ENCODE measurements around the gene TBX3. TPM values are rescaled to one million over a fixed set of nuclear protein-coding genes. Genes with fewer than 3 reads are reported as not detected.
A peak's percentile ranks its signal among the peaks of the same experiment; 100 is the strongest.

The TBX3 gene
- polyA plus RNA-seq, 1 donor from 2014 or later, result not detected

- Histone ChIP-seq H3F3A (ENCODE audit: insufficient read depth, low read length, poor library complexity, severe bottlenecking) (no peaks in the 10 kb centered on the region), H3K9me2 (ENCODE audit: insufficient read depth, low read length) (no peaks in the 10 kb centered on the region), H3K9me3 (ENCODE audit: low read length) (no peaks in the 10 kb centered on the region), H3K4me3 (ENCODE audit: low read length) (no peak overlapping the region), H3K36me3 (ENCODE audit: insufficient read depth, low read length) (no peaks in the 10 kb centered on the region), H3K4me2 (ENCODE audit: low read length) (no peak overlapping the region), H3K9ac (ENCODE audit: low read length) (no peak overlapping the region), H2AFZ (ENCODE audit: low read depth, low read length) (no peak overlapping the region), H3K79me2 (replicated peaks; ENCODE audit: insufficient read depth, low read length) (no peaks in the 10 kb centered on the region), H4K20me1 (ENCODE audit: insufficient read depth) (no peaks in the 10 kb centered on the region), H3K27me3 (ENCODE audit: insufficient read depth, low read depth, low read length) (peaks cover 100% of the 10 kb centered on the region), H3K27ac (ENCODE audit: low read length) (no peak overlapping the region)
- TF ChIP-seq TAF1 (IDR thresholded peaks at IDR 0.05; ENCODE audit: low read depth), result no peak
- no peak for TF ChIP-seq EZH2 (IDR thresholded peaks at IDR 0.05; ENCODE audit: borderline replicate concordance, insufficient read depth, low read length, poor library complexity, severe bottlenecking)
Measured at GRCh38 chr12:114698566-114699163, 14.7 kb upstream of the TBX3 start.

- Histone ChIP-seq H4K20me1 (ENCODE audit: insufficient read depth) (no peaks in the 10 kb centered on the region), H3K27me3 (ENCODE audit: insufficient read depth, low read depth, low read length) (peaks cover 100% of the 10 kb centered on the region), H3K4me2 (ENCODE audit: low read length) (no peak overlapping the region), H3F3A (ENCODE audit: insufficient read depth, low read length, poor library complexity, severe bottlenecking) (no peaks in the 10 kb centered on the region), H3K9ac (ENCODE audit: low read length) (no peak overlapping the region), H3K27ac (ENCODE audit: low read length) (no peak overlapping the region), H3K9me2 (ENCODE audit: insufficient read depth, low read length) (no peaks in the 10 kb centered on the region), H3K36me3 (ENCODE audit: insufficient read depth, low read length) (no peaks in the 10 kb centered on the region), H2AFZ (ENCODE audit: low read depth, low read length) (no peak overlapping the region), H3K9me3 (ENCODE audit: low read length) (no peaks in the 10 kb centered on the region), H3K79me2 (replicated peaks; ENCODE audit: insufficient read depth, low read length) (no peaks in the 10 kb centered on the region), H3K4me3 (ENCODE audit: low read length) (no peak overlapping the region)
- TF ChIP-seq EZH2 (IDR thresholded peaks at IDR 0.05; ENCODE audit: borderline replicate concordance, insufficient read depth, low read length, poor library complexity, severe bottlenecking) (peak; percentile 78), MXI1 (conservative IDR thresholded peaks at IDR 0.05; ENCODE audit: poor library complexity, severe bottlenecking) (no peak)
Measured at GRCh38 chr12:114697741-114698565, 14.0 kb upstream of the TBX3 start.

- H3K27ac ChIP-seq (ENCODE audit: low read length), result no peak overlapping the region
- no peaks in the 10 kb centered on the region for H4K20me1 ChIP-seq (ENCODE audit: insufficient read depth)
- no peak overlapping the region for H3K4me3 ChIP-seq (ENCODE audit: low read length)
- no peak overlapping the region for H3K9ac ChIP-seq (ENCODE audit: low read length)
- H3K79me2 ChIP-seq (replicated peaks; ENCODE audit: insufficient read depth, low read length), result no peaks in the 10 kb centered on the region
- H3K9me3 ChIP-seq (ENCODE audit: low read length), result no peaks in the 10 kb centered on the region
- H2AFZ ChIP-seq (ENCODE audit: low read depth, low read length), result no peak overlapping the region
- no peak for TF ChIP-seq CTCF (IDR thresholded peaks at IDR 0.05; ENCODE audit: poor library complexity, severe bottlenecking)
- no peak for TF ChIP-seq SMC3 (conservative IDR thresholded peaks at IDR 0.05; ENCODE audit: poor library complexity)
- no peak for TF ChIP-seq MXI1 (conservative IDR thresholded peaks at IDR 0.05; ENCODE audit: poor library complexity, severe bottlenecking)
- no peak for TF ChIP-seq POLR2AphosphoS5 (IDR thresholded peaks at IDR 0.05)
- TF ChIP-seq EZH2 (IDR thresholded peaks at IDR 0.05; ENCODE audit: borderline replicate concordance, insufficient read depth, low read length, poor library complexity, severe bottlenecking), result no peak
- no peak for TF ChIP-seq TAF1 (IDR thresholded peaks at IDR 0.05; ENCODE audit: low read depth)
- no peak for TF ChIP-seq RAD21 (conservative IDR thresholded peaks at IDR 0.05)
- no peak for TF ChIP-seq EP300 (conservative IDR thresholded peaks at IDR 0.05; ENCODE audit: poor library complexity, severe bottlenecking)
- TF ChIP-seq REST (IDR thresholded peaks at IDR 0.05; ENCODE audit: borderline replicate concordance), result no peak
- H3F3A ChIP-seq (ENCODE audit: insufficient read depth, low read length, poor library complexity, severe bottlenecking), result no peaks in the 10 kb centered on the region
- H3K36me3 ChIP-seq (ENCODE audit: insufficient read depth, low read length), result no peaks in the 10 kb centered on the region
- no peak overlapping the region for H3K4me2 ChIP-seq (ENCODE audit: low read length)
- peaks cover 100% of the 10 kb centered on the region for H3K27me3 ChIP-seq (ENCODE audit: insufficient read depth, low read depth, low read length)
- H3K9me2 ChIP-seq (ENCODE audit: insufficient read depth, low read length), result no peaks in the 10 kb centered on the region
Measured at GRCh38 chr12:114697243-114697716, 13.3 kb upstream of the TBX3 start.
